ENCODE data around the gene NEK6.

Gene NEK6

DNA sequence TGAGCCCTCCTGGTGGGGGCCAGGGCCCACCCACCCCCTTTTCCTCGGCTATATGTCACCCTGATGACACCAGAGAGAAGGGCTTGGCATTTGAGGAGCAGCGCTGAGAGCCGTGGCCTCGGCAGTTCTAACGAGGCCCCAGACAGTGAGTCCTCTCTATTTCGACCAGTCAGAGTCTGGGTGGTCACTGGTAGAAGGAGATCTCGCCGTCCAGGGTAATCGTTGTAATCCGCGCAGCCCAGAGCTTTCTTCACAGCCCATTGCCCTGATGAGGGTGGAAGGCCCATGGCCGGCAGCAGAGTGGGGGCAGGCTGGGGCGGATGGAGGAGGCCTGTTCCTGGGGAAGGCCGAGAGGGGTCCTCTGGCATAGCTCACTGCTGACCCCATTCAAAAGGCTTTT, 87.3 kb downstream of the NEK6 start:
- H3K27ac ChIP-seq = no peak overlapping the region
- H3K36me3 ChIP-seq = peaks cover 100% of the 10 kb centered on the region
- no peaks in the 10 kb centered on the region for H3K27me3 ChIP-seq
- TF ChIP-seq, protein P1, sequence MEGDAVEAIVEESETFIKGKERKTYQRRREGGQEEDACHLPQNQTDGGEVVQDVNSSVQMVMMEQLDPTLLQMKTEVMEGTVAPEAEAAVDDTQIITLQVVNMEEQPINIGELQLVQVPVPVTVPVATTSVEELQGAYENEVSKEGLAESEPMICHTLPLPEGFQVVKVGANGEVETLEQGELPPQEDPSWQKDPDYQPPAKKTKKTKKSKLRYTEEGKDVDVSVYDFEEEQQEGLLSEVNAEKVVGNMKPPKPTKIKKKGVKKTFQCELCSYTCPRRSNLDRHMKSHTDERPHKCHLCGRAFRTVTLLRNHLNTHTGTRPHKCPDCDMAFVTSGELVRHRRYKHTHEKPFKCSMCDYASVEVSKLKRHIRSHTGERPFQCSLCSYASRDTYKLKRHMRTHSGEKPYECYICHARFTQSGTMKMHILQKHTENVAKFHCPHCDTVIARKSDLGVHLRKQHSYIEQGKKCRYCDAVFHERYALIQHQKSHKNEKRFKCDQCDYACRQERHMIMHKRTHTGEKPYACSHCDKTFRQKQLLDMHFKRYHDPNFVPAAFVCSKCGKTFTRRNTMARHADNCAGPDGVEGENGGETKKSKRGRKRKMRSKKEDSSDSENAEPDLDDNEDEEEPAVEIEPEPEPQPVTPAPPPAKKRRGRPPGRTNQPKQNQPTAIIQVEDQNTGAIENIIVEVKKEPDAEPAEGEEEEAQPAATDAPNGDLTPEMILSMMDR (IDR thresholded peaks at IDR 0.05) = no peak
- no peak overlapping the region for H3K4me3 ChIP-seq (ENCODE audit: low read depth in 1 of 2, low read length in 1 of 2)
- peaks cover 0 to 8% of the 10 kb centered on the region in 2 experiments for H3K4me1 ChIP-seq (ENCODE audit: control insufficient read depth in 1 of 2, insufficient read depth in 1 of 2, low read depth in 1 of 2, low read length in 1 of 2)
- H3K9me3 ChIP-seq = no peaks in the 10 kb centered on the region

DNA sequence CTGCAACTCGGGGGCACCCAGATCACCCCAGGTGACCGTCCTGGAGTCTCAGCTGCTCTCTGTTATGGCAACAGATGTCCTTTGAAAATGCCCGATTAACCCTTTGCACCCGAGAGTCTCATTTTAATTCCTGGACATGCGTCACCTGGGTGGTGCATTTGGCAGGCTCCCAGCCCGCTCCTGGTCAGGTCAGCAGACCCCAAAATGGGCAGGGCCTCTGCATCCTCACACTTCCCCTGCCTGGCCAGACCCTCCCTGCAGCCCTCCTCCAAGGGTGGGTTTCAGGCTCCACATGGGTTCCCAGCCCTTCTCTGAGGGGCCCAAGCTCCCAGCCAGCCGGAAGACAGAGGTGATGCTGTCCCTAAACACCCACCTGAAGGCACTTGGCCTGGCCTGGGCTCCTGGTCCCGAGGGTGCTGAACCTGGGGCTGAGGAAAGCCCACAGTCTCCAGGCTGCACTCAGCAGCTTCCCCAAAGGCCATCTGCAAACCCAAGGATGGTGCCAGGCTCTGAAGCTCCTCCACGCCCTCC, 88.1 kb downstream of the NEK6 start:
- no peaks in the 10 kb centered on the region for H3K9me3 ChIP-seq
- H3K4me3 ChIP-seq (ENCODE audit: low read depth in 1 of 2, low read length in 1 of 2) = no peak overlapping the region
- H3K36me3 ChIP-seq = peaks cover 100% of the 10 kb centered on the region
- H3K27me3 ChIP-seq = no peaks in the 10 kb centered on the region
- peaks cover under 1 to 9% of the 10 kb centered on the region in 2 experiments for H3K4me1 ChIP-seq (ENCODE audit: control insufficient read depth in 1 of 2, insufficient read depth in 1 of 2, low read depth in 1 of 2, low read length in 1 of 2)
- H3K27ac ChIP-seq = no peak overlapping the region
- TF ChIP-seq, protein P1 (IDR thresholded peaks at IDR 0.05) = no peak

DNA sequence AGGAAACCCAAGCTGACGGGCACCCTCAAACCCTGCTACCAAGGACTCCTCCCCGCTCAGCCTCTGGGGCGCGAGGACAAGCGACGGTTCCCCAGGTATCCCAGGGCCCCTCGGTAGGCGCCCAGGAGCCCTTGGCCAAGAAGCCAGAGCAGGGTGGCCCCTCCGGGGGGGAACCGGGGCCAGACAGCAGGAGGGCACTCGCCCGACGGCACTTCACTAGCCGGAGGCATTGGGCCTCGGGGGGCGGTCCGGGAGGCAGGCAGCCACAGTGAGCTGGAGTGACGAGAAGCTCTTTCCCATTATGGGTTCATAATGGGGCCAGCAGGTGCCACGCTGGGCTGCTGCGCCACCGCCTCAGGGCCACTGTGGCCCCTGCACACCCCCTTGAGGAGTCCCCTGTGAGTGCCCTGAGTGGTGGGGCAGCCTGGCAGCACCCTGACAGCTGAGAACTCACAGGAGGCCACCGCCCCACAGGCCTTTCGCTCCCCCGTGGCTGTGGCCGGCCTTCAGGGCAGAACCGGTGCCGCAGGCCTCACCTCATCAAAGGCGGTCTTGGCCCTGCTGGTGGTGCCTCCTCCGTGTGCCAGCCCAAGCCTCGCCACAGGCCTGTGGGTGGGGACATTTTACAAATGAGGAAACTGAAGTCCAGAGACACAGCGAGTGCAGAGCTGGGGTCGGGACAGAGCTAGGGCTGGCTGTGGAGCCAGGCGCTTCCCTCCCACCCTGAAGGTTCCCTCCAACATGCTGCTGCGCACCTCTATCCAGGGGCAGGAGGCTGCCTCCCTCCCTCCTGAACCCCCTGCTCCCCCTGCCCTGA, 88.8 kb downstream of the NEK6 start:
- Histone ChIP-seq H3K27ac (no peak overlapping the region), H3K4me1 (ENCODE audit: control insufficient read depth in 1 of 2, insufficient read depth in 1 of 2, low read depth in 1 of 2, low read length in 1 of 2) (peaks cover 8 to 16% of the 10 kb centered on the region in 2 experiments), H3K27me3 (no peaks in the 10 kb centered on the region), H3K36me3 (peaks cover 100% of the 10 kb centered on the region), H3K9me3 (no peaks in the 10 kb centered on the region), H3K4me3 (ENCODE audit: low read depth in 1 of 2, low read length in 1 of 2) (no peak overlapping the region)
- TF ChIP-seq, protein P1 (IDR thresholded peaks at IDR 0.05) = no peak

- TF ChIP-seq, protein P1 (IDR thresholded peaks at IDR 0.05) = no peak
- H3K36me3 ChIP-seq = peaks cover 100% of the 10 kb centered on the region
- H3K9me3 ChIP-seq = no peaks in the 10 kb centered on the region
- H3K27ac ChIP-seq = no peak overlapping the region
- H3K4me3 ChIP-seq (ENCODE audit: low read depth in 1 of 2, low read length in 1 of 2) = no peak overlapping the region
- peaks cover 11 to 16% of the 10 kb centered on the region in 2 experiments for H3K4me1 ChIP-seq (ENCODE audit: control insufficient read depth in 1 of 2, insufficient read depth in 1 of 2, low read depth in 1 of 2, low read length in 1 of 2)
- no peaks in the 10 kb centered on the region for H3K27me3 ChIP-seq
Observed at GRCh38 chr9:124347206-124347967, 89.6 kb downstream of the NEK6 start.

- Histone ChIP-seq H3K36me3 (peaks cover 100% of the 10 kb centered on the region), H3K27me3 (no peaks in the 10 kb centered on the region), H3K4me3 (ENCODE audit: low read depth in 1 of 2, low read length in 1 of 2) (no peak overlapping the region), H3K27ac (no peak overlapping the region), H3K9me3 (no peaks in the 10 kb centered on the region), H3K4me1 (ENCODE audit: control insufficient read depth in 1 of 2, insufficient read depth in 1 of 2, low read depth in 1 of 2, low read length in 1 of 2) (peaks cover 17 to 20% of the 10 kb centered on the region in 2 experiments)
- TF ChIP-seq, protein P1 (IDR thresholded peaks at IDR 0.05) = no peak
Observed at GRCh38 chr9:124347968-124348358, 90.2 kb downstream of the NEK6 start.

Measured in neutrophil (primary cell).